HUDEP-2 (cell line): ENCODE data around the gene FOXE3.
A peak's percentile ranks its signal among the peaks of the same experiment; 100 is the strongest.

Source experiments
- DNase-seq, 76 experiments: peaks; one replicate each; lab custom pipeline; 2025; ENCODE audit not compliant: unreplicated experiment in 76 of 76; lab: John Stamatoyannopoulos, UW

The FOXE3 gene

DNA sequence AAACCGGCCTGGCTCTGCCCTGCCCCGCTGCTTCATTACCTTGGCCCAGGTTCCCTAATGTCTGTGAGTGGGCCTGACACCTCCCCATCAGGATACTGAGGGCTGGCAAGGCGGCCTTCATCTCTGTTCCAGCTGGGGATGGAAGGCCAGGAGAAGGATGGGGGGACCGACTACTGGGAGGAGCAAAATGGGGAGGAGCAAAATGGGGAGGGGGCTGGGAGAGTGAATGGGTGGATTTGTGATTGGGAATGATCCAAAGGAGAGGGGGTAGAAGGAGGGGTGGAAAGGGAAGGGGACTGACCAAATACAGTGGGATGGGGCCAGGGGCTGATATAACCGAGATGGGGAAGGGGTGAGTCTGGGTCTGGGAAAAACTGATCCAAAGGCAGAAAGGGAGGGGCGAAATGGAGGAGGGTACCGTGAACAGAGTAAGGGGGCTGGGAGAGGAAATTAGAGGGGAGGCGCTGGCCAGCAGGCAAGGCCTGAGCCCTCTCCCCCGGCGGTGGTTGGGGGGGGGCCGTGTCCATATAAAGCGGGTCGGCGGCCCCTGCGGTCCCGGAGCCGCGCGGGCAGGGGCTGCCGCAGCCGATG is at the start of gene FOXE3:
Gene FOXE3, plus strand, starts transcription at position 558 of the 591 bp plus-strand sequence. Its CDS starts 31 bp downstream, at position 589.
- DNase-seq, result no peak

DNA sequence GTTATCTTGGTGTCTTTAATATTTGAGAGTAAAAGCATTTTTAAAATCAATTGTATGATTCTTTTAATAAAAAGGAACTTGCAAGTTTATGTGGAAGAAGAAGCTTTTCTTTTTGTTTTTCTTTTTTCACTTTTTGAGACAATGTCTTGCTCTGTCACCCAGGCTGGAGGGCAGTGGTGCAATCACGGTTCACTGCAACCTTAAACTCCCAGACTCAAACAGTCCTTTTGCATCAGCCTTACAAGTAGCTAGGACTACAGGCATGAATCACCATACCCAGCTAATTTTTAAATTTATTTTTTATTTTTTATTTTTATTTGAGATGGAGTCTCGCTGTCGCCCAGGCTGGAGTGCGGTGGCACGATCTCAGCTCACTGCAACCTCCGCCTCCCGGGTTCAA is 48.4 kb upstream of the FOXE3 start:
- no peak for DNase-seq

DNA sequence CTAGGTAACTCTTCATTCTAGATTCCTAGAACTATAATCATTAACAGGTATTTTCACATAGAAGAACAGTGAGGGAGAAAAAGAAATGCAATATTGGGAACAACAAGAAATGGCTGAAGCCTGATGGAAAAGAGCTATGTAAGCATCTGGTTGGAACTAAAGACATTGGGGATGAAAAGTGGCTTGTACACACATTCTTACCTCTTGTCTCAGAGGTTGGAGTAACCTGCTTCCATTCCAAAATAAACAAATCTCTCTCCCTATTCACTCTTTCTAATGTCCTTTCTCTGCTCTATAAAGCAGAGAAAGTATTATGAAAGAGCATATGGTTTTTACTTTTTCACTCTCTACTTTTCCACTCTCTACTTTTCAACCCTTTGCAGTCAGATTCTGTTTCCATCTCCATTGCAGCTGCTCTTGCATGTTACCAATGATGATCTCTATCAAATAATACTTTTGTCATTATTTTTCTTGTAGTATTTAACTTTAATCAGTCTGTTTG is 45.0 kb upstream of the FOXE3 start:
- DNase-seq, result no peak

DNA sequence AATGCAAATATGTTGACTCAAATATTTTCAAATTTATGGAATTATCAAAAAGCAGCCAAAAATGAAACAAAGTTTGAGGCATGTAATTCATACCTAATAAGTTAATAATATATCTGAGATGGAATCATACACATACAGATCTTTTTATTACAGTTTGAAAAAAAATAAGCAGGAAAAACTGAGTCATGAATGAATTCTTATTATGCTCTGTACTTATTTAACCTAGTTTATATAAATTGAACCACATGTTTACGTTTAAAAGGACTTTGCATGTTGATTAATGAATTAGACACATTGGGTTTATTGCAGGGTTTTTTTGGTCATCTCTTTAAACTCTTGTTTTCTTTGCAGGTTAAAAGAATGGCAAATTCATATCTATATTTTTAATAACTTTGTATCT is 41.6 kb upstream of the FOXE3 start:
- DNase-seq, result no peak

DNA sequence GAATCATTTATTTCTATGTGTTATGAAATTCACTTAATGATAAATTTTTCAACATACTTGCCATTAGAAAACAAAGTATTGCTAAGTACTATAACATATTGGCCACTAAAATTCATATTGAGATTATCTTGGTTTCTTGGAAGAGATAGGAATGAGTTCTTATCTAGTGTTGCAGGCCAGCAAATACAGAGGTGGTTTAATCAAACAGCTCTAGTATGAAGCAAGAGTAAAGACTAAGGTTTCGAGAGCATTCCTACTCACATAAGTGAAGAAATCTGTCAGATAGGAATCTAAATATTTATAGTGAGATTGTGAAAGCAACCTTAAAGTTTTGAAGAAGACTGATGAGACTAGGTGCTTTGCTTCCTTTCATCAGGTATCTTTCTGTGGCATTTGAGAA is 37.9 kb upstream of the FOXE3 start:
- peak in 4 of 76 experiments; percentile 3 to 22 (median 10) for DNase-seq

DNA sequence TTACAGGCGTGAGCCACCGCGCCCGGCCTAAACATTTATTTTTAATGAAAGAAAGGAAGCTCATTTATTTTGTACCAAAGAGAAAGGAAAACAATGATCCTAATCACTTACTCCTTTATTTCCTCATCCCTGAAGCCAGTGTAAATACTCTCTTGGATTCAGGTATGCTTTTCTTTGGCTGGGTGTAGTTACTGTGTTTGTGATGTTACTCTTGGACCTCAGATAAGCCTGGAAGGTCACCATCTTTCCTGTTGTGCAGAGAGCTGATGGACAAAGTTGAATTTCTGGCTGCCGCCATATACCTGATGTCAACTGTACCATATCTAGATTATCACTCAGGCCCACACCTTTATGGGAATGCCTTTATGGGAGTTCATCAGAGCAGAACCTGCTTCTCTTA is 35.4 kb upstream of the FOXE3 start:
- no peak for DNase-seq

DNA sequence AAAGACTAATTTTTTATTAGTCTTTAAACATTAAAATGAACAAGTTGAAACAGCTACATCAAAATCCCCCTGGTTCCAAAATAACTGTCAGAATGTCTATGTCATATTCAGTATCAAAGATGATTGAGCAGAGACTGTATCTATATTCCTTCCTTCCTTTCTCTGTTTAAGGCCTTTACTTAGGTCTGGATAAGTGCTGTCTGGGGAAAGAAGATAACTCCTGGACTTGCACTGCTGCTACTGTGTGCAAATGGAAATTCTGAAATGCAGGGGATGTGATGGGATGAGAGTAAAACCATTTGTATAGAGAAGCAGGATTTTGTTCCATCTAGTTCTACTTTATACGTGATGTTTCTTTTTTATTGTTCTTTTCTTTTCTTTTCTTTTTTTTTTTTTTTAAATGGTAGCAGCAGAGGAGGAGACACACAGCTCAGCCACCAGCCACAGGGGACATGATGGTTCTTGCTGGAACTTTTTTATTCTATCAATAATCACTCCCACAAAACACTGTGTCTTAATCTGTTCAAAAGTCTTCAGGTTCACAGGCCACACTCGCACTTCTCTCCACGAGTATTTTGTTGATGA is 33.6 kb upstream of the FOXE3 start:
- DNase-seq, result no peak

DNA sequence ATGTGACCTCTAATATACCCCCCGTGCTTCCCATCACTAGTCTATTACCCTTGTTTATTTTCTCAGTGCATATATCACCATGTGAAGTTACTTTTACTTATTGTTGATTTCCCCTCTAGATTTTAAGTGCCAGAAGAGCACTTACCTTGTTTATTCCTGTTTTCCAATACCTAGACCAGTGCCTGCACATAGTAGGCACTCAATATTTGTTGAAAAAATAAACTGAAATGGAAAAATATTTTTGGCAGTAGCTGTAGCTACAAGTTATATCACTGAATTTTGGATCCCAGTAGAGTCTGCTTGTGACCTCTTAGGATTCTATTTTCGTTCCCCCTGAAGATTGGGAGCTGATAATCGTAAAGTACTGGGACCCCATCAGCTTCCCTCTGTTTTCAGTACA is 32.0 kb upstream of the FOXE3 start:
- DNase-seq, result no peak

DNA sequence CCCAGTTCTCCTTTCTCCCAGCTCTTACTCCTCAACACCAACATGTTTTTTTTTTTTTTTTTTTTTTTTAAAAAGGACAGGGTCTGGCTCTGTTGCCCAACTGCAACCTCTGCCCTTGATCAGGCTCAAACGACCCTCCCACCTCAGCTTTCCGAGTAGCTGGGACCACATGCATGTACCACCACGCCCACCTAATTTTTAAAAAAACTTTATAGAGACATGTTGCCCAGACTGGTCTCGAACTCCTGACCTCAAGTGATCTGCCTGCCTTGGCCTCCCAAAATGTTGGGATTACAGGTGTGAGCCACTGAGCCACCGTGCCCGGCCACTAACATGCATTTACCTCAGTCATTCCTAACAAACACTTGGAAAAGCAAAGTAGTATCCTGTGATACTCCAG is 31.1 kb upstream of the FOXE3 start:
- no peak for DNase-seq

DNA sequence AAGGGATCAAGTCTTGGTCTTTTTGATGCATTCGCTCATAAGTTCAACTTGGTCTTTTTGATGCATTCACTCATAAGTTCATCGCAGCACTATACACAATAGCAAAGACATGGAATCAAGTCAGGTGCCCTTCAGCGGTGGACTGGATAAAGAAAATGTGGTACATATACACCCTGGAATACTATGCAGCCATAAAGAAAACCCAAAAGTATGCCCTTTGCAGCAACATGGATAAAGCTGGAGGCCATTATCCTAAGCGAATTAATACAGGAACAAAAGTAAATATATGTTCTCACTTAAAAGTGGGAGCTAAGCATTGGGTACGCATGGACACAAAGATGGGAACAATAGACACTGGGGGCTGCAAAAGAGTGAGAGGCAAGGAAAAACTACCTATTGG is 29.8 kb upstream of the FOXE3 start:
- DNase-seq, result no peak

DNA sequence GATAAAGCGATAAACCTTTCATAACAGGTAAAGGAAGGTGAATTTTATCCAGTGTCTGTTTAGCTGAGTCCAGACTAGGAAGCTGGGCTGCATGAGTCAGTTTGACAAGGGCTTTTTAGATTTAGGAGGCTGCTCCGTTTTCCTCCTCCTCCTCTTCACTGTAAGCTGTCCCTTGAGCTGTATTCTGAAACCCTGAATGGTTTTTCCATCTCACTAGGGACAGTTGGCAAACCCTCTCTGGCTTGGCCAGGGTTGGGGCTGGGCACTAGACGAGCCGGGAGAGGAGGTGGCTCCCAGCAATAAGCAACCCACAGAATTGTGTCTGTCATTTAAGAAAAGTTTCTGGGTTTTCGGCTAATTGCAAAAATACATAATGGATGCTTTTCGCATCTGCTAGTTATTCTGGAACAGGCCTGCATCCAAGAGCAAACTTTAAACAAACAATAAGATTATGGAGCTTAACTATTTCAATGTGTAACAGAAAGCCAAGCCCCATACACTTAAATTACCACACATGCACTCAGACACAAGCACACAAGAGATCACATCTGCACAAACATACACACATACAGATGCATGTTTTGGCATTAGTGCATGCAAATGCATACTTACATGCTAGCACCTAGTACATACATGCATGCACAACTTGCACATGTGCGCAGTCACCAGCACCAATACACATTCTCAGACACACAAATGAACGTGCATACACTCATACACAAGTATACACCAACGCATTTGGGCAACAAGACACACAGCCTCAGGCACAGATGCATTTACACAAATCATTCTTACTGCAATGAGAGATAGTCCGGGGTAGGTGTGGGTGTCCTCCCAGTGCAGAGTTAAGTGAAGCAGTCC is 27.8 kb upstream of the FOXE3 start:
- no peak for DNase-seq

DNA sequence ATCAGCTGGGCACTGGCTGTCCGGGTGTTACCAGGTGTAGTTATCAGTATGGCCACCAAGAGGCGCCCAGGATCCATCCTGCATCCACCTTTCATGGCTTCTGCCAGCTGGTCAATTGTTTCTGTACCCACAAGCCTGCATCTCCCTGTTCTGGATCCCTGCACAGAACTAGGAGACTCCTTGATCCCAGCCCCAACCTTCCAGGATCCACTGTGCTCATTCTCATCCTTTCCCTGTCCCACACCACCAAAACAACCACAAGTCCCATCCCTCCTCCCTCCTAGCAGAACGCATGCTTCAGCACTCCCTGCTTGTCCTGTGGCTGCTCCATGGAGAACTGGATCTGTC is 27.2 kb upstream of the FOXE3 start:
- DNase-seq, result peak in 49 of 76 experiments; percentile 7 to 62 (median 28)

DNA sequence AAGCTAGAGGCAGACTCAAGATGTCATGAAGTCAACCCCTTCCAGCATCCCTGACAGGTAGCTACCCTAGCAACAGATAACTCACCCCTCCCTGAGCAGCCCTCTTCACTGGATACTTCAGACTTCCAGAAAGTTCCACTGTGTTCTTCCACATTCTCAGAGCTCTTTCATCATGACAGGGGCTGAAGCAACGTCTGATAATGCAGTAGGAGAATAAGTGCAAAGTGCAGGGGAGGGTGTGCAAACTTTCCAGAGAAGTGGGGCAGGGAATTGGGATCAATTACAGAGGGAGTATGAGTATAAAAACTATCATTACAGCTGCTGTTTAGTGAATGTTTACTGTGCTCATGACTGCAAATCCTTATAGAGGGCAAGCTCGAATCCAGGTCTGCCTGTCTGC is 26.4 kb upstream of the FOXE3 start:
- DNase-seq, result no peak

DNA sequence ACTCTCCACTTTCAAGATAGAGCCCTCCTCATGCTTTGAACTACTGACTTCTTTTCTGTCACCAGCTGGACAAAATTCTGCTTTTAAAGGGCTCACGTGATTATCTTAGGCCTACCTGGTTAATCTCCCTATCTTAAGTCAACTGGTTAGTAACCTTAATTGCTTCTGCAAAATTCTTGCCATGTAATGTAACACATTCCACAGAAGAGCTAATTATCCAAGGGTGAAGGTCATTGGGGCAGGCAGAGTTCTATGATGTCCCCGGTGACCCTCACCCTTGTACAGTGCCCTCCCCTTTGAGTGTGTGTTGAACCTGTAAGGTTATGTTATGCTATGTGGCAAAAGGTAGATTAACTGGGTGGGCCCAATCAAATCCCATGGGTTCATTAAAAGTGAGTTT is 25.2 kb upstream of the FOXE3 start:
- no peak for DNase-seq

DNA sequence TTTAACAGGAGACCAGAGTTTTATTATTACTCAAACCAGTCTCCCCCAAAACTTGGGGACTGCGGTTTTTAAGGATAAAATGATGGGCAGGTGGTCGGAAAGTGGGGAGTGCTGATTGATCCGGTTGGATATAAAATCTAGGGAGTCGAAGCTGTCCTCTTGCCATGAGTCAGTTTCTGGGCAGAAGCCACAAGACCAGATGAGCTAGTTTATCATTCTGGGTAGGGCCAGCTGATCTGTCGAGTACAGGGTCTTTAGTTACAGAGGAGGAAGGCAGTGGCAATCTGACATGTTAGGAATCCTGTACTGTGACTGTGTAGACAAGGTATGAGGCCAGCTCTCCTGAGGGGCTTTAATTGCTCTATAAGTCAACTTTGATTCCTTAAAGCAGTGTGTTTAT is 22.9 kb upstream of the FOXE3 start:
- DNase-seq, result no peak

DNA sequence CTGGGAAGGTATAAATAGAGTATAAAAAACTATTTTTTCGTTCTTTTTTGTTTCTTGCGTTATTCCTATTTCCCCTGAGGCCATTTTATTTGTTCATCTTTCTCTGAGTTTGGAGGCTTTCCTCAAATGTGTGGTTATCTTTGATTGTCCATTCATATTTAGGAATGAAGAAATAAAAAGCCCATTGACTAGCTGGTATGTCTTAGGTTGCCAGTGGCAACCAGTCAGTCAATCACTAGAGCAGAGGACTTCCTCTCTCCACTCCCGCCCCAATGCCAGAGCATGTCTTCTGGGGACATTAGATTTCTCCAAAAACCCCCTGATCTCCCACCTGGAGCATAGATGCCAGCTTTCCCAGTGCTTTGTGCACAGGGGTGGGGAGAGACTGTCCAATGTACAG is 20.7 kb upstream of the FOXE3 start:
- DNase-seq, result no peak

DNA sequence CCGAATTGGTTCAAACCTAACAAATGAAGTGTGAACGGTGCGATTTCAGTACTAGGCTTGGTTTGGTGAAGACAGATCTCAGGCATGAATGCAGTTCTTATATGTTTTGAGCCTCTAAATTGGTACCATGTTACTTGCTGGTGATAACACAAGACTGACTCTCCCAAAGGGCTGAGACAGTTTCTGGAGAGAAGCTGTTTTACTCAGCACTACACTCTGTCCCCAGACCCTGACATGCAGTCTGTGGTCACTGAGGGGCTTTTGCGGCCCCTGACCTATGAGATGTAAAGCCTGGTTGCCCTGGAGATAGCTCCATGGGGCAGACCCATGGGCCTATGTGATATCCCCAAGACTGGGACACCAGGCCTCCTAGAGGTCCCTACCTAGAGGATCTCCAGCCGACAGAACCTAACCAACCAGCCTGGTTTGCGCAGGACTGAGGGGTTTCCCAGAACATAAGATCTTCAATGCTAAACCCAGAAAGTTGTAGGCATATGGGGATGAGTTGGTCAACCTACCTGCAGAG is 19.4 kb upstream of the FOXE3 start:
- DNase-seq, result no peak

DNA sequence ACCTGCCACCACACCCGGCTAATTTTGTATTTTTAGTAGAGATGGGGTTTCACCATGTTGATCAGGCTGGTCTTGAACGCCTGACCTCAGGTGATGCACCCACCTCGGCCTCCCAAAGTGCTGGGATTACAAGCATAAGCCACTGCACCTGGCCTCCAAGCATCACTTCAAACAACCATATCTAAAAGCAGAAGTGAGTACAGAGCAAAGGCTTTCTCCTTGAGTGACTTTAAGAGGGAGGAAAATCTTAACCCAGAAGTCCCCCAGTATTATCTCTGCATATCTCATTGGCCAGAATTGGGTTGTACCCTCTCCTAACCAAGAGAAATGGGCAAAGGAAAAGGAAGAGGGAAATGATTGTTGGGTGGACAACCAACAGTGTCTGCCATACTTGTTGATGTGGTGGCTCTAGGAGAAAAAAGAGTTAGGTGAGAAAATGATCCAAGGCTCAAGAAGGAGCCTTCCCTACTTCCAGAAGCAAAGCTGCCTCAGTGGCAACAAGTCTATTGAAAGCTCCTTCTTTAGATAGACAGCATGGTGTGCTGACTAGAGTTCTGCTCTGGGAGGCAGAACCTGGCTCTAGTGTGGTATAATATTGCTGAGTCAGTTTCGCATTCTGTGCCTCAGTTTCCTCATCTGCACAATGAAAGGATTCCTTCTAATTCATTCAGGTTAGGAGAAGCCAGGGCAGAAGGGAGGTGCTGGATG is 16.8 kb upstream of the FOXE3 start:
- DNase-seq, result no peak

DNA sequence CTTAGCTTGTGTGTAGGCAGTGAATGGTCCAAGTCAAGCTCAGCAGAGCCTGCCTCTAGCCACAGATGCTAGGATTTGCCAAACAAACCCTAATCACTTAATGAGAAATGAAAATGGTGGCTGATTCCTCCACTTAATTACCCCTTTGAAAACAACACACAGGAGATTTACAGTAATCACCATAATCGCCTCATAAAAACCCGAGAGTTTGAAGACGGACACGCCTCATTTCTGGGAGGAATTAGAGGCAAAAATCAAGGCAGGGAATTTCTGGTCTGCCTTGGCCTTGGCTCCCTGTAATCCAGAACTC is 16.3 kb upstream of the FOXE3 start:
- no peak for DNase-seq

DNA sequence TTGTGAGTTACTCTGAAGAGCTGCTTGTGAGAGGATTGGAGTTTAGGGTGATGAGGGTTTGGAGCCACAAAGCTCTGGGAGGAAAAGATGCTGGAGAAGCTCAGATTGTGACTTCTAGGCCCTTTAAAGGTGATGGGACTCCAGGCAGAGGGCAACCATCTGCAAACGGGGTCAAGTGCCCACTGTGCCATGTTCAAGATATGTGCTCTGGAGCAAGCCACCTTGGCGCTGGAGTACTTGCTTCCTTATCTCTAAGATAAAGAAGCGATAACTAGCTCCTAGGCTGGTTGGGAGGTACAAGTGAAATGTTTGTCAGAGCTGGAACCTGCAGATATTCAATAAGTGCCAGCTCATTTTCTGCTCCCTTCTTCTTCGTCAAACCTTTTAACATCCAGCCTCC is 14.3 kb upstream of the FOXE3 start:
- DNase-seq, result no peak

DNA sequence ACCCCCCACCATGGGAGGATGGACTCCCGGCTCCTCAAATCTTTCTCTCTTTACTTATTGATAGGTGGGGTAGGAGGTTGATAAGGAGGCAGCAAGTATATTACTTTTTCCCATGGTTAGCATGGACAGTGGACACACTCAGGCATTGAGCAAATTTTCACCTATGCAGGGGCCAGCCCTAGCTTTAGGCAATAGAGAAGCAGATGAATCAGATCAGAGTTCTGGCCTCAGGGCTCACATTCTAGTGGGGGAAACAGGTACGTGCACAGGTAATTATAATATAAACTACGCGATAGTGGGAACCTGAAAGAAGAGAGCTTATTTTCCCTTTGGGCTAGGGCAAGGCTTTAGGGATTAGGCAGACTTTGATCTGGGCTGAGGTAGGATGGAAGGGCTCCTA is 13.5 kb upstream of the FOXE3 start:
- DNase-seq, result no peak
